ENCODE results near the gene NPHP4. TPM values are rescaled to one million over a fixed set of nuclear protein-coding genes. Genes with fewer than 3 reads are reported as not detected.
"Not testable (repeated sequence)": the region's sequence is repeated elsewhere in the genome, so short reads cannot be mapped to it uniquely, and the experiment has no call there.

NPHP4 gene
- total RNA-seq, 4 donors from 2014 or later: 1.1 to 10.4 (median 1.8) TPM

- no peak for ATAC-seq
- no peaks in the 10 kb centered on the region for H3K9me3 ChIP-seq
- no peak overlapping the region for H3K4me3 ChIP-seq
- no peaks in the 10 kb centered on the region for H3K27me3 ChIP-seq
- H3K27ac ChIP-seq: no peak overlapping the region
- no peaks in the 10 kb centered on the region for H3K36me3 ChIP-seq
- no peaks in the 10 kb centered on the region for H3K4me1 ChIP-seq
- DNase-seq: no peak
- in situ Hi-C loops (cut with MboI; ENCODE audit: low sequenced_read_pairs in 4 of 4): no loop called here
- intact Hi-C loops (cut with DNase I; ENCODE audit: low total_unique reads): no loop called here
- TF ChIP-seq CTCF (IDR thresholded peaks at IDR 0.05 in 4 of 5, conservative IDR thresholded peaks at IDR 0.05 in 1 of 5) (no peak), POLR2A (IDR thresholded peaks at IDR 0.05) (no peak)
Observed at GRCh38 chr1:5895446-5896406, 96.5 kb downstream of the NPHP4 start.

- H3K9me3 ChIP-seq; H3K4me3 ChIP-seq; DNase-seq; H3K36me3 ChIP-seq; H3K4me1 ChIP-seq; H3K27ac ChIP-seq; ATAC-seq; in situ Hi-C loops (cut with MboI; ENCODE audit: low sequenced_read_pairs in 4 of 4); intact Hi-C loops (cut with DNase I; ENCODE audit: low total_unique reads); H3K27me3 ChIP-seq: not testable (repeated sequence)
Observed at GRCh38 chr1:5893699-5894278, 98.4 kb downstream of the NPHP4 start.

- Histone ChIP-seq H3K27ac (no peak overlapping the region), H3K27me3 (no peaks in the 10 kb centered on the region), H3K4me1 (no peaks in the 10 kb centered on the region), H3K9me3 (no peaks in the 10 kb centered on the region), H3K36me3 (no peaks in the 10 kb centered on the region), H3K4me3 (no peak overlapping the region)
- in situ Hi-C loops (cut with MboI; ENCODE audit: low sequenced_read_pairs in 4 of 4): no loop called here
- TF ChIP-seq POLR2A (IDR thresholded peaks at IDR 0.05) (no peak), CTCF (IDR thresholded peaks at IDR 0.05 in 4 of 5, conservative IDR thresholded peaks at IDR 0.05 in 1 of 5) (no peak)
- intact Hi-C loops (cut with DNase I; ENCODE audit: low total_unique reads): no loop called here
- ATAC-seq: no peak
- DNase-seq: no peak
Observed at GRCh38 chr1:5892329-5892728, 99.9 kb downstream of the NPHP4 start.

- Histone ChIP-seq H3K36me3 (no peaks in the 10 kb centered on the region), H3K27ac (no peak overlapping the region), H3K9me3 (no peaks in the 10 kb centered on the region), H3K27me3 (no peaks in the 10 kb centered on the region), H3K4me1 (no peaks in the 10 kb centered on the region), H3K4me3 (no peak overlapping the region)
- no peak for ATAC-seq
- TF ChIP-seq POLR2A (IDR thresholded peaks at IDR 0.05) (no peak), CTCF (IDR thresholded peaks at IDR 0.05 in 4 of 5, conservative IDR thresholded peaks at IDR 0.05 in 1 of 5) (no peak)
- in situ Hi-C loops (cut with MboI; ENCODE audit: low sequenced_read_pairs in 4 of 4): no loop called here
- no peak for DNase-seq
- intact Hi-C loops (cut with DNase I; ENCODE audit: low total_unique reads): no loop called here
Observed at GRCh38 chr1:5891736-5892135, 100.5 kb downstream of the NPHP4 start.

GRCh38 chr1:5891137-5891536 is 101.1 kb downstream of the NPHP4 start:
- DNase-seq (no peak), ATAC-seq (no peak)
- Histone ChIP-seq H3K36me3 (no peaks in the 10 kb centered on the region), H3K9me3 (no peaks in the 10 kb centered on the region), H3K27ac (no peak overlapping the region), H3K4me3 (no peak overlapping the region), H3K27me3 (no peaks in the 10 kb centered on the region), H3K4me1 (no peaks in the 10 kb centered on the region)
- intact Hi-C loops (cut with DNase I; ENCODE audit: low total_unique reads): no loop called here
- in situ Hi-C loops (cut with MboI; ENCODE audit: low sequenced_read_pairs in 4 of 4): no loop called here
- TF ChIP-seq CTCF (IDR thresholded peaks at IDR 0.05 in 4 of 5, conservative IDR thresholded peaks at IDR 0.05 in 1 of 5) (no peak), POLR2A (IDR thresholded peaks at IDR 0.05) (no peak)
